GM13977 (cell line): ENCODE data around the gene THRB.

ENCODE experiments used
- DNase-seq: peaks from one replicate; pipeline ENCODE4 v3.0.0; 2012; ENCODE audit warnings: low spot score
- in situ Hi-C: fragments of 300-500 bp; cut with MboI; formaldehyde crosslinking; loops from one replicate; pipeline ENCODE4 v1.12.0; 2022; ENCODE audit warnings: low sequenced_read_pairs, low pct_unique_long_range_greater_than_20kb, mixed read lengths, inconsistent platforms; ENCODE audit not compliant: unreplicated experiment
- TF ChIP-seq, protein P1 (sequence below): IDR thresholded peaks from 2 replicates; pipeline ENCODE4 v1.5.1; 2012; ENCODE audit warnings: mild to moderate bottlenecking, control low read depth; ENCODE audit not compliant: insufficient read depth; ENCODE audit errors: extremely low read depth, missing control alignments

The THRB gene

DNA sequence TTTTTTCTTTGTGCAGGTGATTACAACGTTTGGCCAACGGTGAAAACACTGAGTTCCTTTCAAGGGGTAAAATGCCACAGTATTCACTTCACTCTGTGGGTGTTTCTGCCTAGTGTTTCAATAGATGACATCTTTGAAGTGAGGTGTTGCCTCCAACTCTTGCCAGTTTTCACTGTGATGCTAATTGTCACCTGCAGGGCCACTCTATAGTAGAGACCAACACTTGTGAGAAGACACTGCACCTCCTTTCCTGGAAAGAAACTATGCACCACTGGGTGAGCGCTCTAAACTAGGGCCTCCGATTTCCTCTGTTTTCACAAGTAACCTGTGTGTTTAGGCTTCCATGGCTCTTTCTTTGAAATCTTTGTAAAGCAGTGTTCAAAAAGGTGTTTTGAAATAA is 98.3 kb downstream of the THRB start:
- no peak for DNase-seq
- TF ChIP-seq, protein P1, sequence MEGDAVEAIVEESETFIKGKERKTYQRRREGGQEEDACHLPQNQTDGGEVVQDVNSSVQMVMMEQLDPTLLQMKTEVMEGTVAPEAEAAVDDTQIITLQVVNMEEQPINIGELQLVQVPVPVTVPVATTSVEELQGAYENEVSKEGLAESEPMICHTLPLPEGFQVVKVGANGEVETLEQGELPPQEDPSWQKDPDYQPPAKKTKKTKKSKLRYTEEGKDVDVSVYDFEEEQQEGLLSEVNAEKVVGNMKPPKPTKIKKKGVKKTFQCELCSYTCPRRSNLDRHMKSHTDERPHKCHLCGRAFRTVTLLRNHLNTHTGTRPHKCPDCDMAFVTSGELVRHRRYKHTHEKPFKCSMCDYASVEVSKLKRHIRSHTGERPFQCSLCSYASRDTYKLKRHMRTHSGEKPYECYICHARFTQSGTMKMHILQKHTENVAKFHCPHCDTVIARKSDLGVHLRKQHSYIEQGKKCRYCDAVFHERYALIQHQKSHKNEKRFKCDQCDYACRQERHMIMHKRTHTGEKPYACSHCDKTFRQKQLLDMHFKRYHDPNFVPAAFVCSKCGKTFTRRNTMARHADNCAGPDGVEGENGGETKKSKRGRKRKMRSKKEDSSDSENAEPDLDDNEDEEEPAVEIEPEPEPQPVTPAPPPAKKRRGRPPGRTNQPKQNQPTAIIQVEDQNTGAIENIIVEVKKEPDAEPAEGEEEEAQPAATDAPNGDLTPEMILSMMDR: no peak
- in situ Hi-C loops: no loop called here

DNA sequence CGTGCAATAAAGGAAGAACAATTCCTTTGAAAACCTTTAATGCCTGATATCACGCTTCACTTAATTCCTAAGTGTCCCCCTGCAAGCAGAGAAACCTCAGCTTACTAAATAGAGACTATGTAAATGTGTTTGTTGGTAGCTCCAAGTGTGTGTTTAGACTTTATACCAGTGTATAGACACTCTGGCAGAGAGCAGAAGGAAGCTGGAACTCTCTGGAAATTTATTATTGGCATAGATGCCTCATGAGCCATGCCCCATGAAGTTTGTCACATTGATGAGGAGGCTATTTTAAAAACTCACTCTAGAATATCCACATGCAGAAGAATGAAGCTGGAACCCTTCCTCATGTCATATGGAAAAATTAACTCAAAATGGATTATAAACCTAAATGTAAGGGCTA is 99.9 kb downstream of the THRB start:
- no peak for DNase-seq
- in situ Hi-C loops: no loop called here
- TF ChIP-seq, protein P1: no peak

DNA sequence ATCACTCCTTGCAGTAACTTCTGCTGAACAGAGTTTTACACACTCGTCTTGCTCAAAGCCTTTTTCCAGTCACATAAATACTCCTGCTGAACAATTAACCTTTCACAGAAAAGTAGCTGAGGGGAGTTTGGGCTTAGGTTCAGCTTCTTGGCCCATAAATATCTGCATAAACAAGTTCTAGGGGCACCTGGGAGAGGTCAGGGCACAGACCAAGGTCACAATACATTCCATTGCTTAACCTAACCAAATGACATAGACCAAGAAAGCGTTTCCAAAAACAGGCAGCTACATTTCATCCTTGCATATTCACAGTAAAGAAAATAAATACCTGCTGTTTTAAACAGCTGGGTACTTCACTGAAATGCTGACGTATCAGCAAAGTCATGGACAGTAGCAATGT is 101.3 kb downstream of the THRB start:
- DNase-seq: no peak
- TF ChIP-seq, protein P1: no peak
- in situ Hi-C loops: no loop called here

DNA sequence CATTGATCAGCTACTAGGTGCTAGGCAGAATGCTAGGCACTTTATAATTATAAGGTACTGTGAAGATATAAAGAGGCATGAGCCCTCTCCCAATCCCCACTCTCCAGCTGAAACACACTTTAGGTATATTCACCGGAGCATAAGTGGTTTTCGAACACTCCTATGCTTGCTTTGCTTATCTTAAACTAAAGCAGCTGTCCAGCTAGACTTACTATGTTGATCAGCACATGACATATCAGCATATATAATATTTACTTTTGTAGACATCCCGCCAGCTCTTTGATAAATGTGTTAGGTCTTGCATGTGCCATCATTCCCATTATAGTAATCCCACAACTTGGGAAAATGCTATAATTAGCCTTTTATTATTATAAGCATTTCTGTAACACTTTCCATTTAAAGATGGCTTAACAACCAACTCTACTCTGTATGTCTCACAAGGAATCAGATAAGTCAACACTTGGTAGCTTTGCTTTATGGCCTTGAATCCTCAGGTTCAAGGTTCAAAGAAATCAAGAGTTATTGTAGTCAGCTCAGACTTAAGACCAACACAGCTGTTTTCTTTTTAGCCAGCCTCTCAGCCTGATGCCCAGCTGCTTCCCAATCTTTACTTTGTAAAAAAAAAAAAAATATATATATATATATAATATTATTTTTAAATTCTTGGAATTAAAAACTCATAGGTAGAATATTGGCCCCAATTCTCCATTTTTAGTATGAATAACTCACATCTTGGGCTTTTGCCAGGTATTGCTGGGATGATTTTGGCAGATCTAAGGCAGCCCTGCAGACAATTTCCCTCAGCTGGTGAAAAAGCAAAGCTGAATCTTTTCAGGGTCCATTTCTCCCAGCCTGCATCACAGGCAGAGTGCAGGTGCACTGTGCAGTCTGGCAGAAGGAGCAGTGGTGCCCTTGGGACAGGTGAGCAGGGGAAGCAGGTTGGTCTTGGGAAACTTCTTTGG is 104.2 kb downstream of the THRB start:
- TF ChIP-seq, protein P1: no peak
- no peak for DNase-seq
- in situ Hi-C loops: no loop called here

DNA sequence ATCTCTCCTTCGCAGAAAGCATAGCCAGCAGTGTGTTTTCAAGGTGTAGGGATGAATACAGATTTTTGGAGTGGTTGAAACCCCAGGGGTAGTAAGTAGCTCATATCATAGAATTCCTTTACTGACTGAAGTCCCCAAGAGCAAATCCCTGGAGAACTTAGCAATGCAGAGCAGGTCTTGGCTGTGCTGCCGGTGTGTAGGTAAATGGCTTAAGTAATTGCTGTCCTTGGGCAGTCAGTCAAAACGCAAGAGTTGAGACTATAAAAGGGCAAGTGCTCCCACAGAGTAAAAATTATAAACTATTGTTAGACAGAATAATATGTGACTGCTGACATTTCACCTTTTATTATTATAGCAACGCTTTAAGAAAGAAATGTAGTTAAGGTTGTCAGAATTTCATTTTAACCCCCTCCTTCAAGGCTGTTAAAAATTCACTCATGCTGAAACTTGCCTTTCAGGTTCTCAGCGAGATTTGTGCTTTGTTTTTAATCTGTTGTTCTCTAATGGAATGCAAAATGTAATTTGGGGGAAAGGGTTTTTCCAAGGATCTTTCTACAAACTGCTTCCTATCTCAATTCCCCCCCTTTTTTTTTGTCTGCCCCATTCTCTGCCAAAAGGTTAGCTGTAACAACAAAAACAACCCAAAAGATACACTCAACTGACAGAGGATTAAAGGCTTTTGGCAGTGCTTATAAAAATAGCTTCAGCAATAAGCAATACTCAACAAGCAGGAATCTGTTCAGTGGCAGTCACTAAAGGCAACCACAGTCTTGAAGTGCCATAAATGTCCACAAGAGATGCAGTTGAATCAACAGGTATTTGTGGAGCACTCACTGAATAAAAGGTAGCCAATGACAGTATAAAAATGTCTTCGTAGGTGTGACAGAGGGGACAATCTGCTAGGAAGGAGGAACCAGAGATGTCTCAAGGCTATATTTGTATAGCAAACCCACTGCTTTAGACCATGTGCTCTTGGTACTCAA is 105.3 kb downstream of the THRB start:
- DNase-seq: no peak
- in situ Hi-C loops: no loop called here
- TF ChIP-seq, protein P1: no peak

DNA sequence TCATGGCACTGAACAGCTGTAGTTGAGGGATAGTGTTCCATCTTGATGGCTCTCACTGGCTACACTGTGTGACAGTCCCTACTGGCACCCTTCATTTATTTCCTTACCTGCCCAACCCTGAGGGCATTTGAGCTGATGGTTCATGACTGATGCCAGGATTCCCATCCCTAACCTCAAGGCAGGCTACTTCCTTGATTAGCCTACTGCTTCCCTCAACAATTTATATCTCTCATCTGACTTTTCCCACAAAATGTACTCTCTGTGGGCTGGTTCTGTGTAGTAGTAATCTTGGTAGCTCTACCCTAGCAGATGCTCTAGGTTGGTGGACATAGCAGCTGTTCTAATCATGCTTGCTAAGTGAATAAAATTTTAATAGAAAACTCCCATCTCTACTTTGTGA is 106.0 kb downstream of the THRB start:
- TF ChIP-seq, protein P1: no peak
- no peak for DNase-seq
- in situ Hi-C loops: no loop called here
